HG03066 (cell line): ENCODE measurements around the gene GMPR.

Experiments
- ATAC-seq: cut with Tn5 transposase; IDR thresholded peaks from one replicate; pipeline ENCODE4 v1.9.1; 2021; ENCODE audit warnings: low read depth; ENCODE audit not compliant: unreplicated experiment

GMPR gene

DNA sequence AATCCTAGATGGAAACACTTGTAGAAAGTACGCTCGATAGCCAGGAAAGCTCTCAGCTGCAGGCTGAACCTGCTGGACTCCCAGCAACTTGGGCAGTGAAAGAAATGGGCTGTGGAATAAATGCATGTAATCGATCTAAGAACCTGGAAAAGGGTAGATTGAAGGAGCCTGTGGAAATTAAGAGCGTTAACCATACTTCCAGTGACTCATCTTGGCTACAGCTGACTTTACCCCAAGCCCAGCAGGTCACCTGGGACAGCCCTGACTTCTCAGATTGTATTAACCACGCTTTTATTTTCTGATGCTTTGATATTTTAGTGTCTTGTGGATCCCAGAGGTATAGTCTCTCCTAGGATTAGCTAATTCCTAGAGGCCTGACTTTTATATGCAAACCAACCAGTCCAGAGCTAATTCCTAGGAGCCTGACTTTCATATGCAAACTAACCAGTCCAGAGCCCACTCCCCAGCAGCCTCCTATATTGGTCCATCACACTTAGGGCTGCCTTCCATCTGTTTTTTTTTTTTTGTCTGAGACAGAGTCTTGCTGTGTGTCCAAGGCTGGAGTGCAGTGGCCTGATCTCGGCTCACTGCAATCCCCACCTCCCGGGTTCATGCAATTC lies 86.3 kb downstream of the GMPR start:
- no peak for ATAC-seq

- ATAC-seq: no peak
These were observed 88.1 kb downstream of the GMPR start for GRCh38 chr6:16326531-16326930.

DNA sequence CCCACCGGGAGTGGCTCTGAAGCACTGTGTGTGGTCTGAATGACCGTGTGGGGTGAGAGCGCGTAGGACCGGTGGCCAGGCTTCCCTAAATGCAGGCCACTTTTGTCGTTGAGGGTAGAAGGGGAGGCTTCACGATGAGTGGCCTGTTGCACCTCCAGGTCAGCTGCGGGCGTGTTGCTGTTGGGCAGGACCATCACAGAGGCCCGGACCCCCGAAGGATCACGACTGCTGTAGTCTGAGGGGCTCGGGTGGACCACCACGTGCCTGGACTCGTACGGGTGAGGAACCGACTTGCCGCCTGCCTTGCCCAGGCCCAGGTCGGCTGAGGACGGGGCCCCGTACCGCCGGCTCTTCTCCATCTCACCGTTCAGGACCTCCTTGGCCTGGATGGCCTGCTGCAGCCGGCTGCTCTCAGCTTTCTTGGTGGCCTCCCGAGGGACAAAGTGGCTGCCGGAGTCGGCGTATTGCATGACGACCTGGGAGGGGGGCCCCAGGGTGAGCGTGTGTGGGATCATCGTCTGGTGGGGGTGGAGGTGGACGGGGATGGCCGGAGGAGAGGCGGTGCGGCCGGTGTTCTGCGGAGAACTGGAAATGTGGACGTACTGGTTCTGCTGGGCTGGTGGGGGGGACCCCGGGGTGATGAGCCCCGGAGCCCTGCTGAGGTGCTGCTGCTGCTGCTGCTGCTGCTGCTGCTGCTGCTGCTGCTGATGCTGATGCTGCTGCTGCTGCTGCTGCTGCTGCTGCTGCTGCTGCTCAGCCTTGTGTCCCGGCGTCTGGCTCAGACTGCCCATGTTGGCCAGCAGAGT lies 88.8 kb downstream of the GMPR start:
- ATAC-seq: no peak

GRCh38 chr6:16327777-16328325 lies 89.5 kb downstream of the GMPR start:
- ATAC-seq: no peak

DNA sequence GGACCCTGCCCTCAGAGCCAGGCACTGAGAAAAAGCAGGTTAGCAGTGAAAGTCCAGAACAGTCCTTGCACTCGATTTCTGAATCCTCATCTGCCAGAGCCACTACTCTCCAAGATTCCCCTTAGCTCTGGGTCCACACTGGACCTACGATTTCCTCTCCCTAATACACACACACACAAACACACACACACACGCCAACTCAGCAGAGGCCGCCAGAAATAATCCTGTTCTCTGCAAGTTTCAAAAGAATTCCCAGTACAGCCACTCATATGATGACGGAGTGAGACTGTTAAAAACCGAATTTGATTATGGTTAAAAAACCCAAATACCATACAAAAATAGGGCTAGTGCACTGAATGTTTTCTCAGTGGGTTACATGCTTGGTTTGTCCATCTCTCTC lies 90.8 kb downstream of the GMPR start:
- no peak for ATAC-seq

DNA sequence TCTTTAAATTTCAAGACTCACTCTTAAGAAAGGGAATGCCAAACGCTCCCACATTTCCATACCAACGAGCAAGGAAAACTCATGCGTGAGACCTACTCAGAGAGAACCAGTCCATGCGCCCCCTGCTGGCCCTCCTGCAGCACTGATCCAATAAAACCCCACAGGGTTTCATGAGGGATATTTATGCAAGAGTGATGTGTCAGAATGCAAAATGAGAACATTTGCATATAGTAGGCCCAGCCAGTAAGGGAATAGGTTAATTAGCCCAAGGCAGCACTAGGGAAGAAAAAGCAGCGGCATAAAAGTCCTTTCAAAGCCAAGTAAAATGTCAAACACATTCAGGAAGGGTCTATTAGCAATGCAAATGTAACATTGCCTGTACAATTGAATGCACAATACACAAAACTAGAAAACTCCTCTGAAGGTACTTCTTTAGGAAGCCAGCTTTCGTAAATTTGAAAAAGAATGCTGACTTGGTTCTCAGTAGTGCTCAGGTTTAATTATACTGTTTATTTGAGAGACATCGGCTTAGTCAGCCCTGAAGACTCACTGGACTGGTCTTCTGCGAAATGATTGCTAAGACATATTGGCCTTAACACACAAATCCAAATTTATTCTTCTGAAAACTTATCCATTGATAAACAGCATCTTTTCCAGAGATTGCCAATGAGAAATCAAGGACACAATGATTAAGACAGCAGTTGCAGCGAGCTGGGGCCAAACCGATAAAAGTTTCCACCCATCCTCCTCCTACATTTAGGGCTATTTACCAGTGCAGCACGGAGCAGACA lies 93.2 kb downstream of the GMPR start:
- ATAC-seq: no peak

DNA sequence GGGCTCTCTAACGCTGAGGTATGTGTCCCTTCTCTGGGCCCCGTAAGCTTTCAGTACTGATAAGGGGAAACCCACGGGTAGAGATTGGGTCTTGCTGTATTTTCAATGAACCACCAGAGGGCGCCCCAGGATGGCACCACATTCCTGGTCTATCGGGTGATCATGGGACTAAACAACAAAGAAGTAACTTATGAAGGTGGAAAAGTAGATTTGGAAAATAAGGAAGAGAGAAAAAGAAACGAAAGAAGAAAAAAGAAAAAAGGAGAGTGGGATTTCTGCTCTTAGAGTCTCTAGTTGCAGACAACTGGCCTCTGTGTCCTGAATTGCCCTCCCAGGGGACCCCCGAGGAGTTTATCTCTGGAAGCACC lies 93.8 kb downstream of the GMPR start:
- peak; percentile 84 for ATAC-seq

GRCh38 chr6:16333580-16333979 lies 95.2 kb downstream of the GMPR start:
- ATAC-seq: no peak

- no peak for ATAC-seq
These were observed 96.3 kb downstream of the GMPR start for GRCh38 chr6:16334671-16335070.

DNA sequence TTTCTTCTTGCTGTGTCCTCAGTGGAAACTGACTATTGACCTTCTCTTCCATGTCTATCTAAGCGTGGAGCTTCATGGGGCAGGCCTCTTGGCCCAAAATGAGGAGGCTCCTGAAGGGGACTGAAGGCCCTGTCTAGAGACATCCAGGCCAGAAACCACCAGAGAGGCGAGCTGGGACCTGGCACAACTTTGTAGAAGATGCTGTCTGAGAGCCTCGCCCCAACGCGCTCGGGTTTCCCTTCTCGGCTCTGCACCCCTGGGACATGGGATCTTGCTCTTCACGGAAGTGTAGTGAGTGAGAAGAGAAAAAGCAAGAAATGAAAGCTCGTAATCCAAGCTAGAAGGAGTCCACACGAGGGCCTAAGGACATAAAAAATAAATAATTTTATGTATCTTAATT lies 96.8 kb downstream of the GMPR start:
- ATAC-seq: no peak

- ATAC-seq: no peak
These were observed 97.8 kb downstream of the GMPR start for GRCh38 chr6:16336056-16336818.

GRCh38 chr6:16336911-16337294 lies 98.5 kb downstream of the GMPR start:
- no peak for ATAC-seq

- ATAC-seq: no peak
These were observed 99.0 kb downstream of the GMPR start for GRCh38 chr6:16337295-16337975.

GRCh38 chr6:16338577-16339264 lies 100.3 kb downstream of the GMPR start:
- no peak for ATAC-seq

DNA sequence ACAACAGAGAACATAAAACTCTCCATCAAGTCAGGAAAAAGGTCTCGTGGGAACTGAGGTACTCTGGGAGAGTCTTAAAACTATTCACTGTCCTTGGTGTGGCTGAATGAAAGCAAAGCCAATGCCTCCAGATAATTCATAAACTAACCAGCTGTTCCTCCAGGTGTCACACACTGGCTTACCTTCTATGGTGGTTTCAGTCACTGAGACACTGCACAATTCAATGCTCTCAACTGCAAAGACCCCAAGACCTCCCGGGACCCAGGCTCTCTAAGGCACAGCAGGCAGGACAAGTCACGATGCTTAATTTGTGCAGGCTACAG lies 100.8 kb downstream of the GMPR start:
- ATAC-seq: no peak

GRCh38 chr6:16343593-16343992 lies 105.2 kb downstream of the GMPR start:
- ATAC-seq: no peak

- no peak for ATAC-seq
These were observed 106.4 kb downstream of the GMPR start for GRCh38 chr6:16344756-16345155.
